D721Med (cell line): ENCODE measurements around the gene SLC2A10.

Source experiments
- DNase-seq: peaks from one replicate; pipeline ENCODE4 v3.0.0; 2011; ENCODE audit warnings: low spot score; ENCODE audit not compliant: insufficient read length
- FAIRE-seq: peaks from 2 replicates; lab custom pipeline; 2011; peaks lifted over from hg19 to GRCh38; lab: Jason Lieb, UNC
- CTCF ChIP-seq: IDR thresholded peaks from 2 replicates; pipeline ENCODE4 v1.5.1; 2012; ENCODE audit warnings: mild to moderate bottlenecking, control low read depth; ENCODE audit not compliant: insufficient read depth; ENCODE audit errors: missing control alignments

Gene SLC2A10

GRCh38 chr20:46712056-46712636 is 2.7 kb downstream of the SLC2A10 start:
- DNase-seq (no peak), FAIRE-seq (no peak)
- TF ChIP-seq CTCF, result no peak

- DNase-seq (no peak), FAIRE-seq (no peak)
- TF ChIP-seq CTCF, result no peak
Observed at GRCh38 chr20:46713957-46714834, 4.7 kb downstream of the SLC2A10 start.

- no peak for TF ChIP-seq CTCF
- FAIRE-seq (no peak), DNase-seq (no peak)
Observed at GRCh38 chr20:46715292-46715756, 5.9 kb downstream of the SLC2A10 start.

GRCh38 chr20:46717818-46718541 is 8.5 kb downstream of the SLC2A10 start:
- DNase-seq, result no peak
- no peak for FAIRE-seq
- TF ChIP-seq CTCF, result no peak

- FAIRE-seq (no peak), DNase-seq (no peak)
- TF ChIP-seq CTCF, result no peak
Observed at GRCh38 chr20:46720019-46720418, 10.6 kb downstream of the SLC2A10 start.

GRCh38 chr20:46720776-46721425 is 11.5 kb downstream of the SLC2A10 start:
- no peak for DNase-seq
- no peak for FAIRE-seq
- TF ChIP-seq CTCF, result no peak
